ENCODE measurements around the gene NLRC5.

NLRC5 gene

GRCh38 chr16:57023541-57024249 is 34.3 kb downstream of the NLRC5 start:
- DNase-seq (ENCODE audit: low read depth): no peak

- no peak for DNase-seq (ENCODE audit: low read depth)
These were observed 35.7 kb downstream of the NLRC5 start for GRCh38 chr16:57024894-57025680.

GRCh38 chr16:57025941-57026777 is 36.8 kb downstream of the NLRC5 start:
- DNase-seq (ENCODE audit: low read depth): no peak

GRCh38 chr16:57026778-57027062 is 37.4 kb downstream of the NLRC5 start:
- no peak for DNase-seq (ENCODE audit: low read depth)

GRCh38 chr16:57027067-57027466 is 37.7 kb downstream of the NLRC5 start:
- DNase-seq (ENCODE audit: low read depth): no peak

GRCh38 chr16:57028086-57028485 is 38.7 kb downstream of the NLRC5 start:
- no peak for DNase-seq (ENCODE audit: low read depth)

- no peak for DNase-seq (ENCODE audit: low read depth)
These were observed 40.1 kb downstream of the NLRC5 start for GRCh38 chr16:57029161-57030160.

GRCh38 chr16:57030346-57030902 is 41.1 kb downstream of the NLRC5 start:
- DNase-seq (ENCODE audit: low read depth): no peak

- DNase-seq (ENCODE audit: low read depth): no peak
These were observed 41.8 kb downstream of the NLRC5 start for GRCh38 chr16:57031156-57031555.

GRCh38 chr16:57032346-57032745 is 43.0 kb downstream of the NLRC5 start:
- DNase-seq (ENCODE audit: low read depth): no peak

- DNase-seq (ENCODE audit: low read depth): no peak
These were observed 43.6 kb downstream of the NLRC5 start for GRCh38 chr16:57032931-57033330.

- DNase-seq (ENCODE audit: low read depth): no peak
These were observed 47.0 kb downstream of the NLRC5 start for GRCh38 chr16:57036315-57036714.

GRCh38 chr16:57036945-57037344 is 47.6 kb downstream of the NLRC5 start:
- DNase-seq (ENCODE audit: low read depth): no peak

- no peak for DNase-seq (ENCODE audit: low read depth)
These were observed 48.8 kb downstream of the NLRC5 start for GRCh38 chr16:57038166-57038565.

GRCh38 chr16:57039148-57039812 is 49.9 kb downstream of the NLRC5 start:
- DNase-seq (ENCODE audit: low read depth): peak; percentile 40

GRCh38 chr16:57041182-57042156 is 52.1 kb downstream of the NLRC5 start:
- no peak for DNase-seq (ENCODE audit: low read depth)

- DNase-seq (ENCODE audit: low read depth): no peak
These were observed 53.1 kb downstream of the NLRC5 start for GRCh38 chr16:57042157-57043111.

GRCh38 chr16:57043248-57043647 is 53.9 kb downstream of the NLRC5 start:
- DNase-seq (ENCODE audit: low read depth): no peak

Measured in fibroblast of the conjunctiva (primary cell).